ENCODE data around the gene MACIR.

GRCh38 chr5:103264508-103264907 is 5.9 kb downstream of the MACIR start:
- TF ChIP-seq POLR2A (IDR thresholded peaks at IDR 0.05; ENCODE audit: low read depth, low read length) (no peak), MYC (IDR thresholded peaks at IDR 0.05; ENCODE audit: low read depth, low read length) (no peak), MAX (IDR thresholded peaks at IDR 0.05; ENCODE audit: insufficient read depth, insufficient read length) (no peak), POLR2AphosphoS5 (IDR thresholded peaks at IDR 0.05; ENCODE audit: insufficient read depth, low read depth, low read length) (no peak)
- TF ChIP-seq, protein P1, sequence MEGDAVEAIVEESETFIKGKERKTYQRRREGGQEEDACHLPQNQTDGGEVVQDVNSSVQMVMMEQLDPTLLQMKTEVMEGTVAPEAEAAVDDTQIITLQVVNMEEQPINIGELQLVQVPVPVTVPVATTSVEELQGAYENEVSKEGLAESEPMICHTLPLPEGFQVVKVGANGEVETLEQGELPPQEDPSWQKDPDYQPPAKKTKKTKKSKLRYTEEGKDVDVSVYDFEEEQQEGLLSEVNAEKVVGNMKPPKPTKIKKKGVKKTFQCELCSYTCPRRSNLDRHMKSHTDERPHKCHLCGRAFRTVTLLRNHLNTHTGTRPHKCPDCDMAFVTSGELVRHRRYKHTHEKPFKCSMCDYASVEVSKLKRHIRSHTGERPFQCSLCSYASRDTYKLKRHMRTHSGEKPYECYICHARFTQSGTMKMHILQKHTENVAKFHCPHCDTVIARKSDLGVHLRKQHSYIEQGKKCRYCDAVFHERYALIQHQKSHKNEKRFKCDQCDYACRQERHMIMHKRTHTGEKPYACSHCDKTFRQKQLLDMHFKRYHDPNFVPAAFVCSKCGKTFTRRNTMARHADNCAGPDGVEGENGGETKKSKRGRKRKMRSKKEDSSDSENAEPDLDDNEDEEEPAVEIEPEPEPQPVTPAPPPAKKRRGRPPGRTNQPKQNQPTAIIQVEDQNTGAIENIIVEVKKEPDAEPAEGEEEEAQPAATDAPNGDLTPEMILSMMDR (IDR thresholded peaks at IDR 0.05; ENCODE audit: extremely low read depth in 1 of 2, insufficient read depth in 1 of 2, low read depth in 1 of 2, low read length in 2 of 2) = no peak
